Ishikawa (cell line): ENCODE measurements around the gene SDC4.

Source experiments
- CEBPB ChIP-seq: IDR thresholded peaks from 2 replicates; pipeline ENCODE4 v1.6.1; 2012
- CREB1 ChIP-seq: IDR thresholded peaks from 2 replicates; pipeline ENCODE4 v1.6.1; 2012; ENCODE audit warnings: low read depth
- EGR1 ChIP-seq: IDR thresholded peaks from 2 replicates; pipeline ENCODE4 v1.6.1; 2012
- EP300 ChIP-seq: IDR thresholded peaks from 2 replicates; pipeline ENCODE4 v1.6.1; 2012; ENCODE audit warnings: borderline replicate concordance
- FOXM1 ChIP-seq: IDR thresholded peaks from 2 replicates; pipeline ENCODE4 v1.6.1; 2012; ENCODE audit warnings: low read depth, borderline replicate concordance
- NFIC ChIP-seq: IDR thresholded peaks from 2 replicates; pipeline ENCODE4 v1.6.1; 2012
- RAD21 ChIP-seq: IDR thresholded peaks from 2 replicates; pipeline ENCODE4 v1.6.1; 2012; ENCODE audit warnings: low read depth
- REST ChIP-seq: IDR thresholded peaks from 2 replicates; pipeline ENCODE4 v1.6.1; 2012; ENCODE audit warnings: low read depth, mild to moderate bottlenecking
- TAF1 ChIP-seq: IDR thresholded peaks from 2 replicates; pipeline ENCODE4 v1.6.1; 2012; ENCODE audit warnings: low read depth, mild to moderate bottlenecking
- TCF12 ChIP-seq: IDR thresholded peaks from 2 replicates; pipeline ENCODE4 v1.6.1; 2012; ENCODE audit warnings: low read depth
- TEAD4 ChIP-seq: IDR thresholded peaks from 2 replicates; pipeline ENCODE4 v1.6.1; 2012
- YY1 ChIP-seq: IDR thresholded peaks from 2 replicates; pipeline ENCODE4 v1.6.1; 2012; ENCODE audit warnings: low read depth
- ZBTB7A ChIP-seq: IDR thresholded peaks from 2 replicates; pipeline ENCODE4 v1.6.1; 2012; ENCODE audit warnings: low read depth
- TF ChIP-seq, protein P1 (sequence below): IDR thresholded peaks from 2 replicates; pipeline ENCODE4 v1.6.1; 2012
- TF ChIP-seq, protein P2 (sequence below): IDR thresholded peaks from 2 replicates; pipeline ENCODE4 v1.6.1; 2012

SDC4 gene

DNA sequence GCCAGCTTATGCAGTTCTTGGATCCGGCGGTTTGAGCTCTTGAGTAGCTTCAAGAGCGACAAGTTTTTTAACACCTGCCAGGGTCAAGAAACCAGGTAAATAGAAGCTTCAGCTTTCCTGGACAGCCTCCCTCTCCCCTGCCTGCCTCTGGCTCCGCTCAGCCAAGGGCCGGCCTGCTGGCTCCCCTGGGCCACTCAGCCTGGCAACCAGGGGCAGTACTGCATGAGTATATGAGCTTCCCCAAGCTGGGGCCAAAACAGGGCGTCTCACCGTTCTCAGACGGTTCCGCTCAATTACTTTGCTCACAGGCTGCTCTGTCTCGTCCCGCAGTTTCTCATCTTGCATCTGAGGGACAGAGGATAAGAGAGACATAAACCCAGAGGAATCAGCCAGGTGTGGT, 29.0 kb upstream of the SDC4 start:
- no peak for TF ChIP-seq TAF1
- no peak for TF ChIP-seq RAD21
- TF ChIP-seq CREB1: no peak
- no peak for TF ChIP-seq TCF12
- no peak for TF ChIP-seq NFIC
- no peak for TF ChIP-seq EP300
- TF ChIP-seq REST: no peak
- no peak for TF ChIP-seq TEAD4
- TF ChIP-seq FOXM1: no peak
- TF ChIP-seq CEBPB: no peak
- TF ChIP-seq EGR1: no peak

DNA sequence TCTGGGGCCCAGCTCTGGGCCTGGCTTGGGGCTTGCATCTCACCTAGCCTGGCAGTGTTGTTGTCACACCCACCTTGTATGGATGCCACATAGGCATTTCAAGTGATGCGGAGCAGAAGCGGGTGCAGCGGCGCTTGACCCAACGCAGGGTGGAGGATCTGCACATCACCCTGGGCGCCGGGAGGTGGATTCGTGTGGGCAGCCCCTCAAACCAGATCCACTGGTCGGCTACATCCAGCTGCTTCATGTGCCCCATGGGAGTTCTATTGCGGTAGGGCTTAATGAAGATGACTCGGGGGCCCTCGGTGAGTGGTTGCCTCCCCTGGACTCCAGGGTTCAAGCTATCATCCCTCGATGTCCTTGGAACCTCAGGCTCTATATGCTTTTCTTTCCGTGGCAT, 26.7 kb upstream of the SDC4 start:
- TF ChIP-seq REST (no peak), CEBPB (no peak), EGR1 (no peak), NFIC (no peak), ZBTB7A (no peak), FOXM1 (no peak), TCF12 (no peak), TAF1 (no peak), EP300 (no peak), YY1 (no peak), CREB1 (no peak), RAD21 (no peak), TEAD4 (no peak)
- TF ChIP-seq, protein P1, sequence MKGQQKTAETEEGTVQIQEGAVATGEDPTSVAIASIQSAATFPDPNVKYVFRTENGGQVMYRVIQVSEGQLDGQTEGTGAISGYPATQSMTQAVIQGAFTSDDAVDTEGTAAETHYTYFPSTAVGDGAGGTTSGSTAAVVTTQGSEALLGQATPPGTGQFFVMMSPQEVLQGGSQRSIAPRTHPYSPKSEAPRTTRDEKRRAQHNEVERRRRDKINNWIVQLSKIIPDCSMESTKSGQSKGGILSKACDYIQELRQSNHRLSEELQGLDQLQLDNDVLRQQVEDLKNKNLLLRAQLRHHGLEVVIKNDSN: no peak
- TF ChIP-seq, protein P2, sequence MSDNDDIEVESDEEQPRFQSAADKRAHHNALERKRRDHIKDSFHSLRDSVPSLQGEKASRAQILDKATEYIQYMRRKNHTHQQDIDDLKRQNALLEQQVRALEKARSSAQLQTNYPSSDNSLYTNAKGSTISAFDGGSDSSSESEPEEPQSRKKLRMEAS: no peak

DNA sequence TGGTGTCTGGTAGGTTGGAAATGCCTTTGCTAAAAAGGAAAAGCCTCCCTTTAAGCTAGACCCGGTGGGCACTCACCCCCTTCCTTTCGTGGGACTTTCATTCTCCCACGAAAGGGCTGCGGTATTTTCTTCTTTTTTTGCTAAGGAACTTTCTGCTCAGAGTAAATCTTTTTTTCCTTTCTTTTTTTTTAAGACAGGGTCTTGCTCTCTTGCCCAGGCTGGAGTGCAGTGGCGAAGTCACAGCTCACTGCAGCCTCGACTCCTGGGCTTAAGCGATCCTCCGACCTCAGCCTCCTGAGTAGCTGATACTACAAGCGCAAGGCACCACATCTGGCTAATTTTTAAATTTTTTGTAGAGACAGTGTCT, 25.9 kb upstream of the SDC4 start:
- no peak for TF ChIP-seq RAD21
- TF ChIP-seq, protein P1: no peak
- no peak for TF ChIP-seq REST
- no peak for TF ChIP-seq CEBPB
- TF ChIP-seq ZBTB7A: no peak
- no peak for TF ChIP-seq EGR1
- no peak for TF ChIP-seq TCF12
- TF ChIP-seq FOXM1: no peak
- TF ChIP-seq, protein P2: no peak
- no peak for TF ChIP-seq EP300
- TF ChIP-seq CREB1: no peak
- no peak for TF ChIP-seq NFIC
- TF ChIP-seq YY1: no peak
- no peak for TF ChIP-seq TAF1

DNA sequence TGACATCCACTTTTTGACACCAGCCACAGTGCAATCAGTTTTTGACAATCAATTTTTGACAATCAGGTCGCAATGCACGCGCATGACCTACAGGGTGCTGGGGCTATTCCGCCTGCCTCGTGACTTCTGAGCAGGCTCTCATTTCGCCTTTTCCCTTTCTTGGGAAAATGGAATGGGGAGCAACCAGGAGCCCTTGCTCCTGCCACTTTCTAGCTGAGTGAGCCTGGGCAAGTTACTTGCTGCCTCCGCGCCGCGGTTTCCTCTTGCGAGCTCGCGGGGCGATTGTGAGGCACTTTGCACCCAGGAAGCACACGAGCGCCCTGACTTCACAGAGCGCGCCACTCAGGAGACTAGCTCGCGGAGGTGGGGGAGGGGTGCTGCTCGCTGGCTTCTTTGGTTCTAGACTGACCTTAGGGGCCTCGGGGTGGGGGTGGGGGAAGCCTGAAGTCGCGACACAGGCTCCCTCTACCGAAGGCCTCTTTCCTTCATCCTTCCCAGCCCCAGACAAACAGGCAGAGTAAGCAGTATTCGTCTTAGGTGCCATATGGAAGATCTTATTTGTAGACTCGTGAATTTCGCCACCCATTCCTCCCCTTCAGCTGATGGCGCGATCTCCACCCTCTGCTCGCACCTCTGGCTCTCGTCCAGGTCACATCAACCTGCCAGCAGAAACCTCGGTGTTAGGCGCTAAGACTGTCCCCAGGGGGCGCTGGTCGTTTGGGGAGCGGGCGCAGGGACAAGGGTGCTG, 25.3 kb upstream of the SDC4 start:
- TF ChIP-seq RAD21 (peak; percentile 83), NFIC (peak; percentile 71), EGR1 (no peak)
